ELR (cell line): ENCODE data around the gene AKIRIN1.
A peak's percentile ranks its signal among the peaks of the same experiment; 100 is the strongest.
"Not testable (repeated sequence)": the region's sequence is repeated elsewhere in the genome, so short reads cannot be mapped to it uniquely, and the experiment has no call there.

Experiments used
- DNase-seq: peaks from one replicate; pipeline ENCODE4 v3.0.0-alpha.2; 2015; ENCODE audit warnings: low read depth

The AKIRIN1 gene

DNA sequence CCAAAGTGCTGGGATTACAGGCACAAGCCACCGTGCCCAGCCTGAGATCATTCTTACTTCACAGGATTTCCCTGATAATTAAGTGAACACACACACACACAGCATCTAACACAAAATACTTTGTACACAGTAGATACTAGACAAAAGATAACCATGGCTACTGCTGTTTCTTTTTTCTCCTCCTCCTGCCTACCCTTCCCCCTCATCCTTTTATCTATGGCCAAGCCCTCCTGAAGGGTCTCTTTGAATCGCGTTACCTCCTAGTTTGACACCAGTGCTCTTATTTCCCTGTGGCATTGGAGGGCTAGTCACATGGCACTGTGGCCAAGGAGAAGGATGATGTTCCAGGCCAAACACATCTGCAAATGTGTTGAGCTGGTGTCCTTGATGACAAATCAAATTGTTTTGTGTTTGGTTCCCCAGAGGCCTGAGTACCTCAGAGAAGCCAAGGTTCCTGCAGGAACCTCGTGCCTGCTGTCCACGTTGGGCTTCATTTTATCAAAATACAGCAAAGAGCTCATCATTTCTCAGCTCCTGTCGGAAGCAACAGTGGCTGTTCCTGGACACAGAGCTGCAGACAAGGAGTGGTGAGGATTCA is 55.6 kb downstream of the AKIRIN1 start:
- no peak for DNase-seq

DNA sequence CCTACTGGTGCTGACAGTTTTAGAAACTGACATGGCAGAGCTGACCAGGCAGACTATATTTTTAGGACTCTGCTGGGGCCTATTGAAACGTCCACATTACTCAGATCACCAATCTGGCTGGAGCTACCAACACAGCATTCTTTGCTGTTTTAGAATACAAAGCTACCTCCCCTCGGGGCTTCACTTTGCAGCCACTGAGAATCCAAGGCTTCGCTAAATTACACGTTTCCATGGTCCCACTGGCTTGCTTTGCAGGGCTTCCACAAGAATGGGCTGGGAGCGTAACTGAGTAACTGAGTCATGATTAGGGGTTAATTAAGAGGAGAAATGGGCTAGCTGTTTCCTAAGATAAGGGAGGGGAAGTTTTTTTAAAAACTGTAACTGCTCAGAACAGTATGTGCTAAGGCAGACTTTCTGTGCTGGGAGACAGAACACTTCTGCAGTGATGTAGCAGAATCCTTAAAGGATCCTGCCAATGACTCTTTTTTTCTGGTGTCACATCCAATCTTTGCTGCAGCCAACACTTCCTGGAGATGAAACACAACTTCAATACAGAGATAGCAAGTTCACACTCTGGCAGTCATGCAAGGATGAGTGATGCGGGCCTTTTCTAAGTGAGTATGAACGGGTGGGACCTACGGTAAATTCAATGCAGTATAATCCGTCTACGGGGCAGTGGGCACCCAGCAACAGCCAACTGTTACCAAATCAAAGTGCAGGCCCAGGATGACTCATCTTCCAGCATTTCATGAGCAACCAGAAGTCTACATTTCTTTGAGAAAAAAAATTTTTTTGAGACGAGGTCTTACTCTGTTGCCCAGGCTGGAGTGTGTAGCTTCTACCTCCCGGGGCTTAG is 56.5 kb downstream of the AKIRIN1 start:
- DNase-seq = peak; percentile 77

DNA sequence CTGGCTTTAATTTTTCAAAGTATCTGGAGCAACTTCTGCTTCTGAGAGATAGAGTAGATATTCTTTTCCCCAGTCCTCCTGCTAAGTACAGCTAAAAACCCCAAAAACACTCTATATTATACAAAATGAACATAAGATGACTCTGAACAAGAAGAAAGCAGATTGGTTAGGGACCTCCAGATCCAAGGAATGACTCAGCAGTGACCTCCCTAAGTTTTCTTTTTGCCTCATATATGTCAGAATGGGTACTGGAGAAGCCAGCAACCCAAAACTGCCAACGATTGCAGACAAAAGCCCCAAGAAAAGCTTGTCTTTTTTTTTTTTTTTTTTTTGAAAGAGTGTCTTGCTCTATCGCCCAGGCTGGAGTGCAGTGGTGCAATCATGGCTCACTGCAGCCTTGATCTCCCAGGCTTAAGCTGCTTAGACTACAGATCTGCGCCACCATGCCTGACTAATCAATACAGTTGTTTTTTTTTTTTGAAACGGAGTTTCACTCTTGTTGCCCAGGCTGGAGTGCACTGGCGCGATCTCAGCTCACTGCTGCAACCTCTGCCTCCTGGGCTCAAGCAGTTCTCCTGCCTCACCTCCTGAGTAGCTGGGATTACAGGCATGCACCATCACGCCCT is 57.8 kb downstream of the AKIRIN1 start:
- DNase-seq = no peak

DNA sequence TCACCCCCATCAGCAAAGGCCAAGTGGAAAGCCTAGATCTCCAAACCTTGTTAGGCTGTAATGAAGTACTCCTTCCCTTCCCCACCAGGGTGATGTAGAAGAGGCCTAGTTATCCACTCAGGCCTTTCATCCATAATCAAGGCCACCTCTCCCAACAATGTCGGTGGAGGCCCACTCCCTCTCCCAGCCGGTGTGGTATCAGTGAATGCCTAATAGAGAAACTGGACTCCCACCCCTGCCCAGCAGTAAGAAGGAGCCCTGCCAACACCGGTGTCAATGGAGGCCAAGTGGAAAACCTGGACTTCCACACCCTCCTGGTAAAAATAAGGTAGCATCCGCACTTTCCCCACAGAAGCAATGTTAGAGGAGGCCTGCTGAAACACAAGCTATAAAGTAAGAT is 58.9 kb downstream of the AKIRIN1 start:
- DNase-seq = no peak

DNA sequence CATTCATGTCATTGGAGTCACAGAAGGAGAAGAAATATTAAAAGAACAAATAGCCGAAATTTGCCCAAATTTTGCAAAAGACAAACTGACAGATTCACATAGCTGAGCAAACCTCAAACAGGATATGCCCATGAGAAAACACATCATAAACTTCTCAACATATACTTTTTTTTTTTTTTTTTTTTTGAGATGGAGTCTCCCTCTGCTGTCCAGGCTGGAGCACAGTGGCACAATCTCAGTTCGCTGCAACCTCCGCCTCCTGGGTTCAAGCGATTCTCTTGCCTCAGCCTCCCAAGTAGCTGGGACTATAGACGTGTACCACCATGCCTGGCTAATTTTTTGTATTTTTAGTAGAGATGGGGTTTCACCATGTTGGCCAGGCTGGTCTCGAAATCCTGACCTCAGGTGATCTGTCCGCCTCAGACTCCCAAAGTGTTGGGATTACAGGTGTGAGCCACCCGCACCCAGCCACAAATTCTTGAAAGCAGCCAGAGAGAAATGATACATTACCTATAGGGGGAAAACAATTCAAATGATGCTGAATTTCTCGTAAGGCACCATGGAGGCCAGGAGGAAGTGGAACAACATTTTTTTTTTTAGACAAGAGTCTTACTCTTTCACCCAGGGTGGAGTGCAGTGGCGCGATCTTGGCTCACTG is 60.2 kb downstream of the AKIRIN1 start:
- peak; percentile 23 for DNase-seq

DNA sequence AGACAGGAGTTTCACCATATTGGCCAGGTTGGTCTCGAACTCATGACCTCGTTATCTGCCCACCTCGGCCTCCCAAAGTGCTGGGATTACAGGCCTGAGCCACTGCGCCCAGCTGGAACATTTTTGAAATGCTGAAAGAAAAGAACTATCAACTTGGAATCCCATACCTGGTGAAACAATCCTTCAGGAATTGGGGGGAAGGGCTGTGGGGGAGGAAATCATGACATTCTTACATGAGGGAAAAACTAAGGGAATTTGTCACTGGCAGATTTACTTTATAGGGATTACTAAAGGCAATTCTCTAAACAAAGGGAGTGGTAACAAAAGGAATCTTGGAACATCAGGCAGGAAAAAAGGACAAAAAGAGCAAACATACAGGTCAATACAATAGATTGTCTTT is 60.9 kb downstream of the AKIRIN1 start:
- no peak for DNase-seq

DNA sequence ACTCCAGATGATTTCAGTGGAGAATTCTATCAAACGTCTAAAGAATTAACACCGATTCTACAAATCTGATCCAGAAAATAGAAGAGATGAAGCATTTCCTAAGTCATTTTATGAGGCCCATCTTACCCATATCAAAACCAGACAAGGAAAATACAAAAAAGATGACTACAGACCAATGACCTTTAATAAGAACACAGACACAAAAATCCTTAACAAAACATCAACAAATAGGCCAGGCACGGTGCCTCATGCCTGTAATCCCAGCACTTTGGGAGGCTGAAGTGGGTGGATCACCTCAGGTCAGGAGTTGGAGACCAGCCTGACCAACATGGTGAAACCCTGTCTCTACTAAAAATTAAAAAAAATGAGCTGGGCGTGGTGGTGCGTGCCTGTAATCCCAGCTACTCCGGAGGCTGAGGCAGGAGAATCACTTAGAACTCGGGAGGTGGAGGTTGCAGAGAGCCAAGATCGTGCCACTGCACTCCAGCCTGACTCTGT is 64.2 kb downstream of the AKIRIN1 start:
- not testable (repeated sequence) for DNase-seq
